Sigmoid colon (tissue), 4 donors: ENCODE measurements around the gene PPT1.

Experiments
- CTCF ChIP-seq, 4 experiments: fragments of 450-650 bp in 3 of 4; fragments of 200-600 bp in 1 of 4; IDR thresholded peaks; one replicate each; pipeline ENCODE4 v1.5.1; 2016 to 2019; ENCODE audit warnings: antibody characterized with exemption in 4 of 4, mild to moderate bottlenecking in 3 of 4, moderate library complexity in 2 of 4
- EP300 ChIP-seq, 4 donors: sonication (generic); formaldehyde crosslinking; IDR thresholded peaks; one replicate each; pipeline ENCODE4 v1.6.1; 2017; ENCODE audit warnings: antibody characterized with exemption in 4 of 4

- TF ChIP-seq CTCF (IDR thresholded peaks at IDR 0.05) (no peak), EP300 (IDR thresholded peaks at IDR 0.05) (no peak)
Measured at GRCh38 chr1:40095806-40096205, 1.2 kb downstream of the PPT1 start.
